Measurements from ENCODE around the gene PPP1R13B.

DNA sequence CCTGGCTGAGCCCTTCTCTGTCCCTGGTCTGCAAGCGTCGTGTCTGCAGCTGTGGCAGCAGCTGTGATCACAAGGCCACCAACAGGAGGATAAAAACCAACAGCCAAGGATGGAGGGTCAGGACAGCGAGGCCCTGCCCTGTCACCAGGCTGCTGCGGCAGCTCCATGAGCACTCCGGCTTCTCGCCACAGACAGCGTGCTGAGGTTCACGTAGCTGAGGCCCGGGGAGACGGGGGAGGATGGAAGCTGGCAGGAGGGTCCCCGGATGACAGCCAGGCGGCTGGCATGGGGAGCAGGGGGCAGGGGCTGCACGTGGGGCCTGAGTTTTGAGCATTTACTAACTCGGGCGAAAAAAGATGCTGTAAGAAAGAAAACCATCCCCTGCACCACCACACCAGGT is 137.6 kb downstream of the PPP1R13B start:
- no peak for TF ChIP-seq CTCF (IDR thresholded peaks at IDR 0.05)
- no peak for TF ChIP-seq POLR2A (IDR thresholded peaks at IDR 0.05)

Data from heart left ventricle (tissue), 13 donors.